HEK293T (cell line): ENCODE measurements around the gene ASIC3.

Source experiments
- ELF4 ChIP-seq: fragments of 450-650 bp; IDR thresholded peaks from 2 replicates; pipeline ENCODE4 v1.6.1; 2017; ENCODE audit warnings: antibody characterized with exemption
- FOXA1 ChIP-seq: fragments of 450-650 bp; IDR thresholded peaks from 2 replicates; pipeline ENCODE4 v1.6.1; 2016; ENCODE audit warnings: mild to moderate bottlenecking
- L3MBTL2 ChIP-seq: fragments of 450-650 bp; conservative IDR thresholded peaks from 2 replicates; pipeline ENCODE4 v1.6.1; 2016; ENCODE audit warnings: mild to moderate bottlenecking
- NFRKB ChIP-seq: fragments of 450-650 bp; IDR thresholded peaks from 2 replicates; pipeline ENCODE4 v1.6.1; 2016; ENCODE audit warnings: mild to moderate bottlenecking, moderate library complexity
- SP1 ChIP-seq: fragments of 450-650 bp; IDR thresholded peaks from 2 replicates; pipeline ENCODE4 v1.6.1; 2017
- TARDBP ChIP-seq: fragments of 450-650 bp; IDR thresholded peaks from 2 replicates; pipeline ENCODE4 v1.6.1; 2016

GRCh38 chr7:151033864-151034249 lies 14.5 kb upstream of the ASIC3 start:
- TF ChIP-seq FOXA1 = no peak
- TF ChIP-seq NFRKB = no peak
- TF ChIP-seq L3MBTL2 = no peak
- TF ChIP-seq TARDBP = no peak
- no peak for TF ChIP-seq ELF4
- no peak for TF ChIP-seq SP1
